ENCODE data around the gene BACH2.
A peak's percentile ranks its signal among the peaks of the same experiment; 100 is the strongest.

BACH2 gene

DNA sequence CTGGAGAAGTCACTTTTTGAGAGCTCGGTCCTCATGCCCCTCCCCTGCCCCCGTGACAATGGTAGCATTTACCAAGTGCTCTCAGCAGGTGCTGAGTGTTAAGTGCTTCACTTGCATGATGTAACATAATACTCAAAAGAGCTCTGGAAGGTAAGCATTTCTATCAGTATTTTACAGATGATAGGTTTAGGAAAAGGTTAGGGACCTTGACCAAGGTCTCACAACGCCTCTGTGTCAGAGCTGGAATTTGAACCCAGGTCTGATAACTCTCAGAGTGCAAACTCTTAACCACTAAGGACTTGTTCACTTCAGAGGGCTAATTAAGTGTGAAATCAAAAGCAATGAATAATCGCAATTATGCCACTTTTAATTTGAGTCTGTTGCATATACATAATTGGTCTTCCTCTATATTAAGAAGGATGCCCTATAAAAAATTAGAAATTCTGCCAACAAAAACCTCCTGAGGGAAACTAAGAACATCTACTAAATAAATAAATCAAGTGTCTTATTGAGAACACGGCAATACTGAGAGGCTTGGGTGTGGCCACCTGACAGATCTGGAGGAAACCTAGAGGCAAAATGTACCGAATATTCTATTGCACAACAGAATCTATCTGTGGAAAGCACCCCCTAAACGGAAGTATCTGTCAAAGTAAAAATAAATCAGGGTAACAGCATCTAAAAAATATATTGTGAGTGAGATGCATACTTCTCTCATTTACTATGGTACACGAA lies 109.8 kb downstream of the BACH2 start:
- H3K27ac ChIP-seq: no peak overlapping the region
- TF ChIP-seq, protein P1, sequence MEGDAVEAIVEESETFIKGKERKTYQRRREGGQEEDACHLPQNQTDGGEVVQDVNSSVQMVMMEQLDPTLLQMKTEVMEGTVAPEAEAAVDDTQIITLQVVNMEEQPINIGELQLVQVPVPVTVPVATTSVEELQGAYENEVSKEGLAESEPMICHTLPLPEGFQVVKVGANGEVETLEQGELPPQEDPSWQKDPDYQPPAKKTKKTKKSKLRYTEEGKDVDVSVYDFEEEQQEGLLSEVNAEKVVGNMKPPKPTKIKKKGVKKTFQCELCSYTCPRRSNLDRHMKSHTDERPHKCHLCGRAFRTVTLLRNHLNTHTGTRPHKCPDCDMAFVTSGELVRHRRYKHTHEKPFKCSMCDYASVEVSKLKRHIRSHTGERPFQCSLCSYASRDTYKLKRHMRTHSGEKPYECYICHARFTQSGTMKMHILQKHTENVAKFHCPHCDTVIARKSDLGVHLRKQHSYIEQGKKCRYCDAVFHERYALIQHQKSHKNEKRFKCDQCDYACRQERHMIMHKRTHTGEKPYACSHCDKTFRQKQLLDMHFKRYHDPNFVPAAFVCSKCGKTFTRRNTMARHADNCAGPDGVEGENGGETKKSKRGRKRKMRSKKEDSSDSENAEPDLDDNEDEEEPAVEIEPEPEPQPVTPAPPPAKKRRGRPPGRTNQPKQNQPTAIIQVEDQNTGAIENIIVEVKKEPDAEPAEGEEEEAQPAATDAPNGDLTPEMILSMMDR (conservative IDR thresholded peaks at IDR 0.05): no peak
- no peak for TF ChIP-seq ZFX (IDR thresholded peaks at IDR 0.05)

DNA sequence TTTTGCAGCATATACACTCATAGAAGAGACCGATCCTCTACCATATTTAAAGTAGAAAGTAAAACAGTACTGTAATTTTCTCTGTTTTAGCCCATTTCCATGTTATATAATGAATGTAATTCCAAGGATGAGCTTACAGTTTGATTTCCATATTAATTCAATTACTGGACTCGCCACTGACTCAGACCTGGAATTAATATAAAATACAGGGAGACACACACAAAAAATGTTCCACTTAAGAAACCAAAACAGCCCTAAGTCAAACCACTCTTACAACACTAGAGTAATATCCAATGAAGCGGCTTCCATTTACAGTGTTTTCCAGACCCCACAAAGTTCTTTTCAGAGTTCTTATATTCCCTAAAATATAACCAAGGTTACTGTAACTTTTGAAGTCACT lies 110.6 kb downstream of the BACH2 start:
- H3K27ac ChIP-seq: no peak overlapping the region
- TF ChIP-seq, protein P1 (conservative IDR thresholded peaks at IDR 0.05): no peak
- no peak for TF ChIP-seq ZFX (IDR thresholded peaks at IDR 0.05)

DNA sequence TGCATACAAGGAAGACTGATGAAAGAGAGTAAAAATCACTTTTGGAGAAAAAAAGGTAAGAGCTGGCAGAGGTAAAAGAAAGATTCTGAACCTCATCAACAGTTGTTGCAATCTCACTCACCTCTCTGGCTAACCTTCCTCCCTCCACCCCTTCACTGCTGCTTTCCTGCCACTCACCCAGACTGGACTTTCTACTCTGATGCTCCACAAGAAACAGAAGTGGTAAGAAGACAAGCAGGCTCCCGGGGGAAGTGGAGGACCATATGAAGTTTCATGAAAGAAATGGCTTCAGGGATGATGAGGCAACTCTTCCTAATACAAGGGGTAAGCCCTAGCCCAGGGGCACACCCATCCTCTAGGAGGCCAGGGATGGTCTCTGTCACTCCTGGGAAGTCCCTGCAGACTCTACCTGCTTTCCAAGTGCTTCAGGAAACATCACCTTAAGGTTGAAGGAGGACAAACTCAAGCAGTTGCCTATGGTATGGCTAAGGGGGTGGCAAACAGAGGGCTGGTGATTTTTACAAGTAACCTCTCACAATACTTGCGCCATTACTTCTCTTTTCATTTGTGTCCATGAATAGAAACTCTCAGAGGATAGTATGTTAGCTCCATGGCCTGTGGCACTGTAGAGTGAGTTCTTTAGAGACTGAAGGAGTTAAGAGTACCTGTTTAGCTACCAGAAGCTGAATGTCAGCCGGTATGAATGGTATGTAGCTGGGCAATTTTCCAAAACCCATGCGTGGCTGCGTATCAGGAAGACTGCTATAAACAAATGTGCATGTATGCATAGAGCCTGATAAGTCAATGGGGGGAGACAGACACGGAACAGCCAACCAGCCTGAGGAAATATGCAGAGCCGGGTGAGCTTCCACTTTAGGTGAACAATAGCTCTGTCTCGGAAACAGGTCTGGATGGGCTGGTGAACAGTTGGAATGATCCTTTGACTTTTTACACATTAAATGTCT lies 112.0 kb downstream of the BACH2 start:
- no peak overlapping the region for H3K27ac ChIP-seq
- TF ChIP-seq ZFX (IDR thresholded peaks at IDR 0.05): no peak
- TF ChIP-seq, protein P1 (conservative IDR thresholded peaks at IDR 0.05): no peak

DNA sequence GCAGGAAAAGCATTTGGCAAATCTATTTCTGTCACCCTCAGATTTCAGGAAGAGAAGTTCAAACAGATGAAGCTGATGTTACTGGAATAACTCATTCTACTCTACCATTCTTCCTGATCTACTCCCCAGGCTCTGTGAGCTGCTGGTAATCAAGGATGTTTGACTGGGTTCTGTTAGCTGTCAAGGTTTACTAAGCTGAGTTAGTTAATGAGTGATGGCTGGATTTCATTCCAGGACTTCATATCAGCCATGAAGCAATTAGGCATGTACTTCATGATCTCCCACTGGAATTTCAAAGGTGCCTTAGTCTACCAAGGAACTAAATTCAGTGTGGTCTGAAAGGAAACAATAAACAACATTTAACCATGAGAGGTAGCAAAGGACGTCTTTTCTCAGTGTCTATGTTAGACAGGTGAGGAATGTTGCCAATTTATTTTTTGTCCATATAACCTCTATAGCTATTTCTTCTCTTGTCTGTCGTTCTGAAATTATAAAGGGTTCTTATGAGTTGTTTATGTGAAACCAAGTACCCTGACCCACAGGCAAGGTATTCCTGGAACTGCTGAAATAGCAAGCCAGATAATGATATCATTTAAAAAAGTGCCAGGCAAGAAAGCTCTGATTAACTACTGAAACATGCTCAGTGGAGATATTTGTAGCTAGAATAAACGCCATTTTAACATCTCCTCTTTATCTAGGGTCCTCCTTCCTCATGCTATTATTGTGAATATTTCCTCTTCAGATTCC lies 112.9 kb downstream of the BACH2 start:
- no peak overlapping the region for H3K27ac ChIP-seq

DNA sequence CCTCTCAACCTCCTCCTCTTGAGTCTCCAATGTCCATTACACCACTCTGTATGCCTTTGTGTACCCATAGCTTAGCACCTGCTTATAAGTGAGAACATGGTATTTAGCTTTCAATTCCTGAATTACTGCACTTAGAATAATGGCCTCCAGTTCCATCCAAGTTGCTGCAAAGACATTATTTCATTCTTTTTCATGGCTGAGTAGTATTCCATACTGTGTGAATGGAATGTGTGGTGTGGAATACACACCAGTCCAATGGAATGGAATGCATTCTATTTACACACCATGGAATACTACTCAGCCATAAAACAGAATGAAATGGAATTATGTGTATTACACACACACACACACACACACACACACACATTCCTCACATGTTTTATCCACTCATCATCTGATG lies 116.1 kb downstream of the BACH2 start:
- TF ChIP-seq, protein P1 (conservative IDR thresholded peaks at IDR 0.05): no peak
- no peak for TF ChIP-seq ZFX (IDR thresholded peaks at IDR 0.05)
- no peak overlapping the region for H3K27ac ChIP-seq

More for the DNA sequence above, 112.9 kb downstream of the BACH2 start:
- no peak for TF ChIP-seq ZFX (IDR thresholded peaks at IDR 0.05)
- TF ChIP-seq, protein P1 (conservative IDR thresholded peaks at IDR 0.05): no peak

DNA sequence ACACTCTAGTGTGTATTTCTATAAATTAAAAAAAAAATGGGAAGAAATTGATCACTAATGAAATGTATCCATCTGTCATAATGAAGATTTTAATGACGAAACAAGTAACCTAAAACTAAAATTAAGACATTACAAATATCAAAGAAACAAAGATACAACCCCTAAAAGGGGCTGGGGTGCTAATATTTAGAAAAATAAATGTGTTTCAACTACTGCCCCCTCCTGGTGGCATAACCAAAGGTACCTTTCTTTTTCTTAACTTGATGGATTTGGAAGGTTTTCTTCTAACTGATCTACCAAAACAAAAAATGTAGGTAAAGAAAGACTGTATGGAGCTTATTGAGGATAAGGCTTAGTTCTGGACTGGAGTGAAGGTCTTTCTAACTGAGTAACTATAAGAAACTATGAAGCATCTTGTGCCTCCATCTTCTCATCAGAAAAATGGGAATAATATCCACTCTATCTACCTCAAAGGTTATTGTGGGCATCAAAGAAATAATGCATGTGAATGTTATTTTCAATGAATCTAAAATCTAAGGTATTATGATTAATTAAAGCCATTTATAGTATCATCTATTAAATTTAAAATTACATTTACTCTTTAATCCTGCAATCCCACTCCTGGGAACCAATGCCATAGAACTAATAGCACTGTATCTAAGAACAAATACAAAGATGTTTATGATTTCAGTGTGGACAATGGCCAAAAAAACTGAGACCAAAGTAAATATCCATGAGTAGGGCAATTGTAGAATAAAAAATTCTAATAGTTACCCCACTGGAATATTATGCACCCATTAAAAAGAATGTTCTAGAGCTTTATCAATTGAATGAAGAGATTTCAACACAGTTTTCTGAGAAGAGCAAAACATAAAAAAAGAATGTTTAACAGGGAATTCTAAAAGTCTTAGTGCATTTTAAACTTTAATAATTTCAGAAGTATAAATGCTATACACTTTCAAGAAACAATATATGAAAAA lies 117.2 kb downstream of the BACH2 start:
- H3K27ac ChIP-seq: no peak overlapping the region
- TF ChIP-seq ZFX (IDR thresholded peaks at IDR 0.05): no peak
- TF ChIP-seq, protein P1 (conservative IDR thresholded peaks at IDR 0.05): peak; percentile 21

All from C4-2B (cell line).